ENCODE results near the gene THBS3.
A peak's percentile ranks its signal among the peaks of the same experiment; 100 is the strongest.
"Not testable (repeated sequence)": the region's sequence is repeated elsewhere in the genome, so short reads cannot be mapped to it uniquely, and the experiment has no call there.

THBS3 gene

GRCh38 chr1:155172732-155173477 is 34.8 kb downstream of the THBS3 start, which contains the start of gene KRTCAP2:
Gene KRTCAP2, minus strand, starts transcription at chr1:155173304. Its CDS starts 80 bp downstream, at chr1:155173224.
- DNase-seq, result peak; percentile 87 to 96 (median 92)

DNA sequence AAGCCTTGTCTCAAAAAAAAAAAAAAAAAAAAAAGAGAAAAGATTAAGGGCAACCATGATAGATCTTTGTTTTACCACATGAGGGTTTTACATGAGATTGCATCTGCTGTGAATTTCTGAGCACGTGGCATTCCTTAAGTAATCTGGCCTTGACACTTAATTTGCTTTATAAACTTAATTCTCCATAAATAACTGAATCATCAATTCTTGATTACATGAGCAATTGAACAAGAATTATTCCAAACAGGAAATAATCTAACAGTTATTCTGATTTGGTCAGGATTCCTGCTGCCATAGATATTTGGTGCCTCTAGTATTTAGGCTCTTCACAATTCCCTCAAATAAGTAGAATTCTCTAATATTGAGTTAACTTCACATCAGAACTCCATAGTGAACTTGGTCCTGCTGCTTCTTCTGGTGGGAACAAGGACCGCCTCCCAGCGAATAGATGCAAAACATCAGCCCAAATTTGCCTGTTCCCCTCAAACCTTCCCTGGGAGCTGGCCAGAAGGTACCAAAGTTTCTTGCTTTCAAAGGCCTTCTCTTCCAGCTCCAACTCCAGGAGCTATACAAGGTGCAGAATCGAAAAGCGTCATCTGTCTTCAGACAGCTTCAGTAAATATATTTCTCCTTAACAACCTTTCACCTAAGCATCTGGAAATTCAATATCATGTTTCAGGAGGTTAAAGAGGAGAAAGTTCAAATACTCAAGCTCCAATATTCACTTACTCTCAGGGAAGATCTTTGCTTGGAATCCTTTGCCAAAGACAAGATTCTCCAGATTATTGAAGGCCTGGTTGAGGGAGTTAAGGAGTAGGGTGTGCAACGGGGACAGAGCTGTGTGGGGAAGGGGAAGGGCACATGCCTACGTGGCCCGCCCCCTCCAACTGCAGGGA is 35.6 kb downstream of the THBS3 start:
- DNase-seq, result no peak

DNA sequence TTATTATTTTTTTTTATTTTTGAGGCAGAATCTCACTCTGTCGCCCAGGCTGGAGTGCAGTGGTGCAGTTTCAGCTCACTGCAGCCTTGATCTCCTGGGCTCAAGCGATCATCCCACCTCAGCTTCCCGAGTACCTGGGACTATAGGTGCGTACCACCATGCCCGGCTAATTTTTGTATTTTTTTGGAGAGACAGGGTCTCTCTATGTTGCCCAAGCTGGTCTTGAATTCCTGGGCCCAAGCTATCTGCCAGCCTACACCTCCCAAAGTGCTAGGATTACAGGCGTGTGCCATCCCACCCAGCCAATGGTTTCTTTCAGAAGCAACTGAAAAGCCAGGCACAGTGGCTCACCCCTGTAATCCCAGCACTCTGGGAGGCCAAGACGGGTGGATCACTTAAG is 36.9 kb downstream of the THBS3 start:
- DNase-seq, result no peak

DNA sequence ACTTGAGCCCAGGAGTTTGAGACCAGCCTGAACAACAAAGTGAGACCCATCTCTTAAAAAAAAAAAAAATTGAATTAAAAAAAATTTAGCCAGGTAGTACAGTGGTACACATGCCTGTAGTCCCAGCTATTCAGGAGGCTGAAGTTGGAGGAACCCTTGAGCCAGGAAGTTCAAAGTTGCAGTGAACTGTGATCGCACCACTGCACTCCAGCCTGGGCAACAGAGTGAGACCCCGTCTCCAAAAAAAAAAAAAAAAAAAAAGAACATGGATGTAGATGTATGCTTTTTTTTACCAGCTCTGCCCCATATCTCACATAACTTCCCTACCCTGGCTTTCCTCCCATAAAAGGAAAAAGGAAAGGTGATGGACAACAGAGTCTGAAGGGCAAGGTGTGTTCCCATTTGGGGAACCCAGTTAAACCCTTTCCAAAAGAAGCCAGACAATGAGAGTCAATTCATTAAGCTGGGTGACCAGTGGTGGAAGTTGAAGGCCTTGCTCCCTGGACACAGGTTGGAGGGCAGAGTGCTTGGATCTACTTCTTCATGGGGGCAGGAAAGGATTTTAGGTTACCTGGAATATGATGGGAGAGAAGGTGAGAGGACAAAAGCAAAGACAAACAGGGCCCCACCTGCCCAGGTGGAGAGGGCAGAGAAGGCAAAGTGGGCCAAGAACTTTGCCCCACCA is 37.5 kb downstream of the THBS3 start:
- no peak for DNase-seq

DNA sequence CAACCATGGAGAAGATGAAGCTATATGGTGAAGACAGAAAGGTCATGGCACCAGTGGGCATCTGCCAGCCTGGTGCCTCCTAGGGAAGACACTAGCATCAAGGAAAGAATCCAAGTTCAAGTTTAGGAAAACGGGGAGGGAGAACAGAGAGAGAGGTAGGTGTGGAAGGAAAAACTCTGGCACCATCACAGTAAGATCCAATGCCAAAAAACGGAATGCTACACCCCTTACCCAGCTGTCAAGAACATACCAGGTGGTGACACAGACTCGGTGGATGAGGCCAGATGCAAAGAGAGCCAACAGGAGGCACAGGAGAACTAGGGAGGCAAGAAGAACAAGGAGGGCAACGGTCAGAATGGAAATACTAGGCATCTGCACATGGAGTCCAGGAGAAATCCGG is 38.2 kb downstream of the THBS3 start:
- DNase-seq, result no peak

DNA sequence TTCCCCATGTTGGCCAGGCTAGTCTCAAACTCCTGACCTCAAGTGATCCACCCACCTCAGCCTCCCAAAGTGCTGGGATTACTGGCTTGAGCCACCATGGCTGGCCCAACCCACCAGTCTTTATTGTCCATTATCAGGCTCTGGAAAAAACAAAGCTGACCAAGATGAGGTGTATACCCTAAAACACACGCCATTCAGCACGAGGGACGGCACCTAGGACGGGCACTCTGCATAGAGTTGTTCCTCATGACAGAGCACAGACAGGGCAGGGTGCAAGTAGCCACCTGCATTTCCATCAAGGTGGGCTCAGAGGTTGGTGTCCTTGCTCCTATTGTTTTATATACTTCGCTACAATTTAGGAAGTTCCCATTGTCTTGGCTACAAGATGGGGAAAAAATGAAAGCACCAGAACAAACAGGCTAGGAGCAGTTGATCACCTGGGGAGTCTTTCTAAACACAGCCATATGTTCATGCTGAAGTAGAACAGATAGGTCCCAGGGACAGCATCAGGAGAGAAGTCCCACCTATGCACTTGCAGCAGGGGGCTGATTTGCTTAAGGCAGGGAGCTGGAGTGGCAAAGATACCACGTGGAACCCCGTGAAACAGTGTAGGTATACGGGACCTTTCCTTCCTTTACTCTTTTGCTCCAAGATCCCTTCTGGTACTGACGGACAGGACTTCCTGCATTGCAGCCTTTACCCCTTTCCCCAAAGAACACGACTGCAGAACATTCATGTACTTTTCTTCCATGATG is 39.1 kb downstream of the THBS3 start:
- DNase-seq, result no peak

- DNase-seq, result not testable (repeated sequence)
Observed at GRCh38 chr1:155168105-155168445, 39.6 kb downstream of the THBS3 start.

DNA sequence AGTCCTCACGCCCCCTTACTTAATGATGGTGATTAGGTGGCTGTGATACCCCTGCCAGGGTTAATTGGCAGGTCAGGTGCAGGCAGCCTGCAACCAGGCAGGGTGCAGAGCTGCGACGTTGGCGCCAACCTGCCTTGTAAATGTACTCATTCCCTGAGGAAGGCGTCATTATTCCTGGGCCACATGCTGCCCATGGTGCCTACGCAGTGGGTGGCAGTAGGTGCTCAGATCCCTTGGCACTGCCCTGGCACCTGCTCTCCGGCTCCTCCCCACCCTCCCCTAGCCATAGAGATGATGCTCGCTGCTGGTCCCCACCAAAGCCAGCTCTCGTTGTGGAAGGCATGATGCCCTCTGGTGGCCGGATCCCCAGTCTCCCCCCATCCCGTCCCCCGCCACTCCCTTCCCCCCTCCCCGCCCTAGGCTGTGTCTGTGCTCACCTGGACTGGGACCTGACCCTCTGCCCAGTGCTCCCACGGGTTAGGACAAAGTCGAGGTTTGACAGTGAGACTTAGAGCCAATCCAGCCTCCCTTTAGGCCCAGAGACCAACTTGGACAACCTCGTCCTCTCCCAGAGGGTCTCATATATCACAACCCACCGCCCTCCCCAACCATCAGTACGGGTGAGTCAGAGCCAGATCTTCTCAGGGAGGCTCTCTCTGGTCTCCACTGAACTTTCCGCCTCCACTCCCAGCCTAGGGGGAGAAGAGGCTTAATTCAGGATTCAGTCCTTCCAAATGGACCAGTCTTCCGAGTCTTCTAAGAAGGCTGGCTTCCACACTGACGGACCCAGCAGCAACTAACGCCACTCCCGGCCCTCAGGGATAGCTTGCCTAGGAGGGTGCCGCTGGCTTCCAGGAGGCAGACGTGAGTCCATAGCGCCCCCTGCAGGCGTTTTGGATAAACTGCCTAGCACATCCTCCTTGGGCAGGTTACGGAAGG is 40.3 kb downstream of the THBS3 start:
- peak; percentile 65 to 85 (median 80) for DNase-seq

DNA sequence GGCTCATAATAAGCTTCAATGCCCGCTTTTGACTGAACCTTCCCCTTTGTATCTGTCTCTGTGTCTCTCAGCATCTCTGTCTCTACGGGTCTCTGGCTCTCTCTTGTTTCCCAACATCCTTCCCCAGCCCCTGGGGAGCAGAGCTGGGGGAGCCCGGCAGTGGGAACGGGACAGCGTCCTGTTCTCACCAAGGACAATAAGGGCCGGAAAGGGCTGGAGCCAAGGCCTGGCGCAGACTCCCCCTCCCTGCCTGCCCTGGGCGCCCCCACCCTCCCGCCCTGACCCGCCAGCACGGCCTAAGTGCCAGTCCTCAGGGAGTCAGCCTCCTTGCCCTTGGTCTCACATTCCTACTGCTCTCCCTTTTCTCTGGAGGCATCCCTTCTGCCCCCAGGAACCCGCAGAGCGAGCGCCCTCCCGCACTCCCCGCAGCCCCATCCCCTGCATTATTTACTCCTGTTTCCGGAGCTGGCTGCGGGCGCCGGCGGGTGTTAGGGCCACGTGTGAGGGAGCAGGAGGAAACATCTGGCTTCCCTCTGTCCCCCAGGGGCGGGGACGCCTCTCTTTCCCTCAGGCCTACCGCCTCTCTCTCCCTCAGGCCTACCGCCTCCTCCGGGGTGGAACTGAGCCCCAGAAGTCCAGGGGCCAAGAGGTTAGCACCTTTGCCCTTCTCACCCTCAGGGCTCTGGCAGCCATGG is 41.1 kb downstream of the THBS3 start:
- no peak for DNase-seq

GRCh38 chr1:155166051-155166470 is 41.6 kb downstream of the THBS3 start:
- no peak for DNase-seq

- not testable (repeated sequence) for DNase-seq
Observed at GRCh38 chr1:155164625-155165024, 43.1 kb downstream of the THBS3 start.

DNA sequence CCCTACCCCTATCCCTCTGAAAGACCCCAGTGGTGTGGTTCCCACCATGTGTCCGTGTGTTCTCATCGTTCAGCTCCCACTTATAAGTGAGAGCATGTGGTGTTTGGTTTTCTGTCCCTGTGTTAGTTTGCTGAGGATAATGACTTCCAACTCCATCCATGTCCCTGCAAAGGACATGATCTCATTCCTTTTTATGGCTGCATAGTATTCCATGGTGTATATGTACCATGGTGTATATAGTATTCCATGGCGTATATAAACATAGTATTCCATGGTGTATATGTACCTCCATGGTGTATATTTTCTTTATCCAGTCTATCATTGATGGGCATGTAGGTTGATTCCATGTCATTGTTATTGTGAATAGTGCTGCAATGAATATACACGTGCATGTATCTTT is 43.9 kb downstream of the THBS3 start:
- not testable (repeated sequence) for DNase-seq

DNA sequence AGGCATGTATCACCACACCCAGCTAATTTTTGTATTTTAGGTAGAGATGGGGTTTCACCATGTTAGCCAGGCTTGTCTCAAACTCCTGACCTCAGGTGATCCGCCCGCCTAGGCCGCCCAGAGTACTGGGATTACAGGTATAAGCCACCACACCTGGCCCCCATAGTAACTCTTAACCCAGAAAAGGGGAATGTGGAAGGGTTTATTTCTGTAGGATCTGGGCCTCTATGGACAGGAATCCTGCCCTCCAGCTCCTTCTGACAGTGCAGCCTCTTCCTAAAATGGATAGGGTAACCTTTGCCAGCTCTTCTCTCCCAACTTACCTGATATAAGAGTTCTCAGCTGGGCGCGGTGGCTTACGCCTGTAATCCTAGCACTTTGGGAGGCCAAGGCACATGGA is 45.1 kb downstream of the THBS3 start:
- DNase-seq, result not testable (repeated sequence)

DNA sequence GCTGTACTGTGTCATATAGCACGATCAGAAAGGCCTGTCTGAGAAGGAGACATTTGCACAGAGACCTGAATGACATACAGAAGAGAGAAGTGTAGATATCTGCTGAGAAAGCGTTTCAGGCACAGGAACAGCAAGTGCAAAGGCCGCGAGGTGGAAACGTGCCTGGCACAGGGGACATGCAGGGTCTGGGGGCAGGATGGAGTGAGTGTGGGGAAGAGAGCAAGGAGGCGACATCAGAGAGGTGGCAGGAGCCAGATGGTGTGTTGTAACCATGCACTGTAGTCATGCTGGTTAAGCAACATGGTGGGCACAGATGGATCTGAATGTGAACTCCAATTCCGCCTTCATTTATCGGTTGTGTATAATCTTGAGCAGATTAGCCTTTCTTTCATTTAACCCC is 47.6 kb downstream of the THBS3 start:
- no peak for DNase-seq

- no peak for DNase-seq
Observed at GRCh38 chr1:155158991-155159390, 48.7 kb downstream of the THBS3 start.

GRCh38 chr1:155155996-155156643 is 51.6 kb downstream of the THBS3 start:
- DNase-seq, result not testable (repeated sequence)

All from T-helper 1 cell (primary cell).